Gastrocnemius medialis (tissue), 4 donors: ENCODE measurements around the gene B4GALT6. TPM values are rescaled to one million over a fixed set of nuclear protein-coding genes. Genes with fewer than 3 reads are reported as not detected.
"Not testable (repeated sequence)": the region's sequence is repeated elsewhere in the genome, so short reads cannot be mapped to it uniquely, and the experiment has no call there.

ENCODE experiments used
- ATAC-seq, 2 donors: fragments of 150-250 bp; one replicate each; pipeline ENCODE4 v1.9.1; 2016
- DNase-seq, 2 donors: peaks; one replicate each; pipeline ENCODE4 v3.0.0-alpha.2; 2019
- H3K27ac ChIP-seq, 4 donors: fragments of 200-600 bp; sonication (generic); 1 replicate in 1 of 4; 2 replicates in 3 of 4; pipeline ENCODE4 v1.5.1; 2016 to 2018; ENCODE audit warnings: mild to moderate bottlenecking in 2 of 4, moderate library complexity in 1 of 4
- H3K27me3 ChIP-seq, 3 donors: fragments of 200-600 bp; sonication (generic) in 2 of 3; 1 replicate in 1 of 3; 2 replicates in 2 of 3; pipeline versions ENCODE4 v1.5.1 to v1.6.0; 2016 to 2019; ENCODE audit warnings: mild to moderate bottlenecking in 1 of 3, moderate library complexity in 1 of 3
- H3K36me3 ChIP-seq, 2 donors: fragments of 200-600 bp; sonication (generic) in 1 of 2; one replicate each; pipeline ENCODE4 v1.5.1; 2017 to 2018
- H3K4me1 ChIP-seq, 2 donors: fragments of 200-600 bp; sonication (generic) in 1 of 2; one replicate each; pipeline ENCODE4 v1.5.1; 2016 to 2017; ENCODE audit warnings: mild to moderate bottlenecking in 2 of 2
- H3K4me3 ChIP-seq, 4 donors: fragments of 200-600 bp; sonication (generic) in 3 of 4; 1 replicate in 1 of 4; 2 replicates in 3 of 4; pipeline ENCODE4 v1.5.1; 2016 to 2019; ENCODE audit warnings: mild to moderate bottlenecking in 2 of 4
- H3K9me3 ChIP-seq, 3 donors: fragments of 200-600 bp; sonication (generic) in 2 of 3; 1 replicate in 1 of 3; 2 replicates in 2 of 3; pipeline ENCODE4 v1.5.1; 2016 to 2019
- POLR2A ChIP-seq, 2 donors: fragments of 450-650 bp; IDR thresholded peaks; one replicate each; pipeline ENCODE4 v1.6.1; 2017; ENCODE audit warnings: antibody characterized with exemption in 2 of 2, mild to moderate bottlenecking in 2 of 2, moderate library complexity in 2 of 2
- in situ Hi-C, 4 donors: fragments of 200-750 bp; cut with MboI; loops; one replicate each; pipeline versions ENCODE4 v1.15.0 to v1.8.0; 2017; ENCODE audit warnings: low sequenced_read_pairs in 4 of 4
- intact Hi-C: fragments of 100-400 bp; cut with DNase I; formaldehyde crosslinking; loops from one replicate; pipeline ENCODE4 v1.15.1; 2023; ENCODE audit warnings: low total_unique reads
- total RNA-seq, 4 donors: library from RNA; depleted of rRNA; stranded (reverse); fragments of >200 nt; gene quantifications; one replicate each; pipeline versions ENCODE4 v1.1.0 to v1.2.3, GENCODE V29; 2016
- TF ChIP-seq, protein P1 (sequence below), 5 experiments: fragments of 450-650 bp in 3 of 5; fragments of 200-600 bp in 2 of 5; sonication (generic) in 2 of 5; IDR thresholded peaks in 4 of 5; conservative IDR thresholded peaks in 1 of 5; 1 replicate in 4 of 5; 2 replicates in 1 of 5; pipeline ENCODE4 v1.5.1; 2016 to 2019; ENCODE audit warnings: antibody characterized with exemption in 5 of 5, mild to moderate bottlenecking in 3 of 5, moderate library complexity in 3 of 5

Gene B4GALT6, protein sequence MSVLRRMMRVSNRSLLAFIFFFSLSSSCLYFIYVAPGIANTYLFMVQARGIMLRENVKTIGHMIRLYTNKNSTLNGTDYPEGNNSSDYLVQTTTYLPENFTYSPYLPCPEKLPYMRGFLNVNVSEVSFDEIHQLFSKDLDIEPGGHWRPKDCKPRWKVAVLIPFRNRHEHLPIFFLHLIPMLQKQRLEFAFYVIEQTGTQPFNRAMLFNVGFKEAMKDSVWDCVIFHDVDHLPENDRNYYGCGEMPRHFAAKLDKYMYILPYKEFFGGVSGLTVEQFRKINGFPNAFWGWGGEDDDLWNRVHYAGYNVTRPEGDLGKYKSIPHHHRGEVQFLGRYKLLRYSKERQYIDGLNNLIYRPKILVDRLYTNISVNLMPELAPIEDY
- 1 to 10 TPM in 3 of 4 donors, under 1 TPM in 1; 0.85 to 2.9 (median 1.9) TPM for total RNA-seq

DNA sequence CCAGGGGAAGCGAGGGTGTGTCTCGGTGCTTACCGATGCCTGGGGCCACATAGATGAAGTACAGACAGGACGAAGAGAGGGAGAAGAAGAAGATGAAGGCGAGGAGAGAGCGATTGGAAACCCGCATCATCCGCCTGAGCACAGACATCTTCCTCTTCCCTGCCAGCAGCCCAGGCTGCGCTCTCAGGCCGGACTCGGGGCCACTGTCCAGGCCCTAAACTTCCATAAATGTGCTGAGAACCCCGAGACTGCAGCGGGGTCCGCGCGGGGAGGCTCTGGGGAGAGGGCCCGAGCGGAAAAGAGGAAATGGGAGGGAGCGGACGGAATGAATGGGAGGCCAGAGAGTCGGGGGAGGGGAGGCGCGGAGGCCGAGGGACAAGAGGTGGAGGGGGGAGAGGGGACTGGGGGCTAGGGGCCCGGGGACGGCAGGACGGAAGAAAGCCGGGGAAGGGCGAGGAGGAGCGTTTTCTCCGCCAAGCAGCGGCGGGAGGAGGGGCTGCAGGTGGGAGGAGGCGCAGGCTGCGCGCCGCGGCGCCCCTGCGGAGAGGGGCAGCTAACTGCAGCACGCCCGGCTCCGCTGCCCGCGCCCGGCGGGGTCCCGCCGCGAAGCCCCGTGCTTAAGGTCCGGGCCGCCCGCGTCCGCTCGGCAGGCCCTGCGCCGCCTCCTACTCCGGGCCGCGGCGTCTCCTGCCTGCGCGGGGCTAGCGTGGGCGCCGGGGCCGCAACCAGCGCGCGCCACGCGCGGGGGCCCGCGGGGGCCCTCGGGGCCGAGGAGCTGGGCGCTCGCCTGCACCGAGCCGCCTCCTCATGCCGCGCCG, at the start of gene B4GALT6:
Gene B4GALT6, minus strand, starts transcription at position 303 of the 818 bp plus-strand sequence. Its CDS starts 155 bp downstream, at position 148.
- TF ChIP-seq, protein P1, sequence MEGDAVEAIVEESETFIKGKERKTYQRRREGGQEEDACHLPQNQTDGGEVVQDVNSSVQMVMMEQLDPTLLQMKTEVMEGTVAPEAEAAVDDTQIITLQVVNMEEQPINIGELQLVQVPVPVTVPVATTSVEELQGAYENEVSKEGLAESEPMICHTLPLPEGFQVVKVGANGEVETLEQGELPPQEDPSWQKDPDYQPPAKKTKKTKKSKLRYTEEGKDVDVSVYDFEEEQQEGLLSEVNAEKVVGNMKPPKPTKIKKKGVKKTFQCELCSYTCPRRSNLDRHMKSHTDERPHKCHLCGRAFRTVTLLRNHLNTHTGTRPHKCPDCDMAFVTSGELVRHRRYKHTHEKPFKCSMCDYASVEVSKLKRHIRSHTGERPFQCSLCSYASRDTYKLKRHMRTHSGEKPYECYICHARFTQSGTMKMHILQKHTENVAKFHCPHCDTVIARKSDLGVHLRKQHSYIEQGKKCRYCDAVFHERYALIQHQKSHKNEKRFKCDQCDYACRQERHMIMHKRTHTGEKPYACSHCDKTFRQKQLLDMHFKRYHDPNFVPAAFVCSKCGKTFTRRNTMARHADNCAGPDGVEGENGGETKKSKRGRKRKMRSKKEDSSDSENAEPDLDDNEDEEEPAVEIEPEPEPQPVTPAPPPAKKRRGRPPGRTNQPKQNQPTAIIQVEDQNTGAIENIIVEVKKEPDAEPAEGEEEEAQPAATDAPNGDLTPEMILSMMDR (IDR thresholded peaks at IDR 0.05 in 4 of 5, conservative IDR thresholded peaks at IDR 0.05 in 1 of 5) = no peak
- no peak for TF ChIP-seq POLR2A (IDR thresholded peaks at IDR 0.05)
- Histone ChIP-seq H3K36me3 (no peaks in the 10 kb centered on the region), H3K4me3 (peak within 1 kb of the TSS; percentile 65 to 70 (median 66)), H3K27me3 (no peaks in the 10 kb centered on the region), H3K4me1 (peaks cover 7 to 8% of the 10 kb centered on the region in 2 donors), H3K27ac (peak within 1 kb of the TSS; percentile 43 to 71 (median 52)), H3K9me3 (no peaks in the 10 kb centered on the region)
- in situ Hi-C loops = no loop called here
- intact Hi-C loops = loop anchor here (1.0 to 5.0 kb wide), 2 partner anchors 38 to 258 kb away; partner anchors contain the start of gene TRAPPC8
- ATAC-seq = peak; percentile 62 to 63
- DNase-seq = no peak

- in situ Hi-C loops (loop anchor here in 2 of 4 donors (10.0 to 25.0 kb wide), 2 partner anchors 231 to 243 kb away; no protein-coding TSS in a partner anchor), intact Hi-C loops (no loop called here)
- TF ChIP-seq, protein P1 (IDR thresholded peaks at IDR 0.05 in 4 of 5, conservative IDR thresholded peaks at IDR 0.05 in 1 of 5) = no peak
- no peak for TF ChIP-seq POLR2A (IDR thresholded peaks at IDR 0.05)
- no peak for ATAC-seq
- DNase-seq = no peak
- no peaks in the 10 kb centered on the region for H3K27me3 ChIP-seq
- H3K9me3 ChIP-seq = no peaks in the 10 kb centered on the region
- H3K4me3 ChIP-seq = no peak overlapping the region
- H3K36me3 ChIP-seq = no peaks in the 10 kb centered on the region
- H3K27ac ChIP-seq = no peak overlapping the region
- peaks cover 2 to 4% of the 10 kb centered on the region in 2 donors for H3K4me1 ChIP-seq
Measured at GRCh38 chr18:31731628-31732027, 47.2 kb upstream of the B4GALT6 start.

DNA sequence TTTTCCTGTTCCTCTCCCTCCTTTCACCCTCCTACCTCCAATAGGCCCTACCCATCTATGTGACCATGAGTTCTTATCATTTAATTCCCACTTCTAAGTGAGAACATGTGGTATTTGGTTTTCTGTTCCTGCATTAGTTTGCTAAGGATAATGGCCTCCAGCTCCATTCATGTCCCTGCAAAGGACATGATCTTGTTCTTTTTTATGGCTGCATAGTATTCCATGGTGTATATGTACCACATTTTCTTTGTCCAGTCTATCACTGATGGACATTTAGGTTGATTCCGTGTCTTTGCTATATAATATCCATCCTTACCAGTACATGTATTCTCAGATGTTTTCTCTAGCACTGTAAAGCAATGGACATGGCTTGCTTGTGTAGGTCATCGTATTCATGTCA, 44.8 kb upstream of the B4GALT6 start:
- H3K9me3 ChIP-seq, H3K4me3 ChIP-seq, DNase-seq, H3K4me1 ChIP-seq, intact Hi-C loops, H3K27me3 ChIP-seq, ATAC-seq, H3K36me3 ChIP-seq, H3K27ac ChIP-seq: not testable (repeated sequence)
- in situ Hi-C loops = loop anchor here in 1 of 4 donors (25.0 kb wide), 1 partner anchor 233 kb away; no protein-coding TSS in a partner anchor

DNA sequence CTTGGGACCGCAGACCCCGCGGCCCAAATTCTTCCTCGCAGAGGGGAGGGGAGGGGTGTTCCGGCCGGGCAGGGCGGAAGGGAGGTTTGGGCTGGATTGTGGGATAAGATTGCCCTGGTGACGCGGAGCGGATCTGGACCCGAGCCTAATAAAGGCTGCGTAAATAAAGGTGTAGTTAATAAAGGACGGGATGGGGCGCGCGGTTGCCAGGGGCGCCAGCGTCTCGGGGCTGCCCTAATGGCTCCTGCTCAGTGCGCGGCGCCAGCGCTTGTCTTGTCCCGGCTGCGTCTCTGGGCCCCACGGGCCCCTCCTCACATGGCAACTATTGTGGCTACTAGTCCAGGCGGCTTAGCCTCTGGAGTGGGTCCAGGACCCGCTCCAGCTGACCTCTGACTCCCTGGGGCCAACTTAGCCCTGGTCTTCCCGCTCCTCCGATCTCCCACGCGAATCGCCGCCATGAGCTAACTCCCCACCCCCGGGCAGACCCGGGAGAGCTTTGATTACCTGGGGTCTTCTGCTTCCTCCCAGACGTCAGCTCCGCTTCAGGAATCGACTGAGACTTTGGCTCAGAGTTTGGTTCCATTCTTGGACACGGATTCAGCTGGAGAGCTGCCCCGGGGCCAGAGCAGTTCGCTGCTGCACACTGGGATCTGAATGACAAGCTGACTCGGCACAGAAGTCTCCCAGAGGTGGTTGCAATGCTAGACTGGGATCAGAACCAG, 39.8 kb upstream of the B4GALT6 start:
- H3K36me3 ChIP-seq = no peaks in the 10 kb centered on the region
- peak overlapping the region; percentile 65 to 78 (median 71) for H3K4me3 ChIP-seq
- no peaks in the 10 kb centered on the region for H3K9me3 ChIP-seq
- DNase-seq (peak in 1 of 2 donors; percentile 23), ATAC-seq (peak; percentile 57 to 69)
- H3K27ac ChIP-seq = peak overlapping the region; percentile 73 to 83 (median 77)
- H3K4me1 ChIP-seq = peaks cover 5 to 16% of the 10 kb centered on the region in 2 donors
- TF ChIP-seq, protein P1 (IDR thresholded peaks at IDR 0.05 in 4 of 5, conservative IDR thresholded peaks at IDR 0.05 in 1 of 5) = no peak
- TF ChIP-seq POLR2A (IDR thresholded peaks at IDR 0.05) = no peak
- intact Hi-C loops (no loop called here), in situ Hi-C loops (no loop called here)
- H3K27me3 ChIP-seq = no peaks in the 10 kb centered on the region
